Bronchial epithelial cell (primary cell): ENCODE measurements around the gene HOXC9. TPM values are rescaled to one million over a fixed set of nuclear protein-coding genes. Genes with fewer than 3 reads are reported as not detected.

Experiments
- DNase-seq: peaks from one replicate; pipeline ENCODE4 v3.0.0-alpha.2; 2010; ENCODE audit warnings: low read depth
- FAIRE-seq: peaks from 2 replicates; lab custom pipeline; 2011; peaks lifted over from hg19 to GRCh38; lab: Jason Lieb, UNC
- H3K27me3 ChIP-seq: 2 replicates; pipeline ENCODE4 v1.5.1; 2011; ENCODE audit warnings: low read length; ENCODE audit not compliant: control insufficient read depth, insufficient read depth
- H3K36me3 ChIP-seq: 2 replicates; pipeline ENCODE4 v1.5.1; 2011; ENCODE audit warnings: low read length; ENCODE audit not compliant: control insufficient read depth, insufficient read depth
- H3K4me3 ChIP-seq: 2 replicates; pipeline ENCODE4 v1.5.1; 2011; ENCODE audit warnings: mild to moderate bottlenecking, low read depth, low read length, control low read depth
- total RNA-seq: library from RNA; depleted of rRNA; stranded (reverse); fragments of >200 nt; gene quantifications from 2 replicates; pipeline ENCODE4 v1.2.1, GENCODE V29; 2014
- TF ChIP-seq, protein P1 (sequence below): IDR thresholded peaks from 2 replicates; pipeline ENCODE4 v1.5.1; 2011; ENCODE audit warnings: mild to moderate bottlenecking, moderate library complexity, low read length, control low read depth, inconsistent platforms; ENCODE audit not compliant: insufficient read depth, severe bottlenecking

The HOXC9 gene
- total RNA-seq, 1 donor from 2014 or later, result not detected

DNA sequence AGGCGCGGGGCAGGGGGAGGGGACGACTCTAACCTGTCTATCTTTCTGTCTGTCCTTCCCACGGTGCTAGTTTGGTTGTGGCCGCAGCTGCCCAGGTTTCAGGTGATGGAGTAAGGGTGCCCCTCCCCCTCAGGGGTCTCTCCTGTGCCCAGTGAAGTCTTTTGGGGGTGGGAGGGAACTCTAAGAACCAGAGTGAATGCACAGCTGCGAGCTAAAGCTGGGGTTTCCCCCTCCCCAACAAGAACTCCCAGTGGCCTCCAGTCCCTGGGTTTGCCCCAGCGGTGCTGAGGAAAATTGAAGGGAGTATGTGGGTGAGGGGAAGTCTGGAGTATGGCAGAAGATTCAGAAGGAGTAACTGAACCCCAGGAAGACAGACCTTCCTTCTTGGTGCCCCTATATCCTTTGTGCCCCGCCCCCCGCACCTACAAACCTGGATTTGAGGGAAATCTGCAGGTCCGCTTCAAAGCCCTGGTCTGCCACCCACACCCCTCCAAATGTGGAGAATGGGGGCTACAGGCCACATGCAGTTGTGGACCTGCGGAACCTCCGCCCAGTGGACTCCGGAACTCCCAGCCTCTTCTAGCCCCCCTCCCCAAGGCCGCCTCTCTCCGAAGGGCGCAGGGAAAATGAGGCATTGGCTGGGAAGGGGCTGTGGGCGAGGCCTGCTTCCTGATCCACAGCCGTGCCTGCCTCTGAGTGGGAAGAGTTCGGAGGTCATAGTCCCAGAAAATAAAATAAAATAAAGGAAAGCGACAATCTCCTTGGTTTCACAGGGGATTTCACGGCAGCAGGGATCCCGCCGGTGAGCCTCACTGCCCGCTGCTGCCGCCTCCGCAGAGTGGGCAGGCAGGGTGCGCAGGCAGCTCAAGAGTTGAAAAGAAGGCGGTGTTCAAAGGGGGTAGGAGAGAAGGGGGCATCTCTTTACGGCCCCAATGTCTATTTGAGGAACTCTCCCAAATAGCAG, 3.4 kb upstream of the HOXC9 start:
- FAIRE-seq (no peak), DNase-seq (no peak)
- no peak overlapping the region for H3K4me3 ChIP-seq
- H3K27me3 ChIP-seq, result peaks cover 88% of the 10 kb centered on the region
- H3K36me3 ChIP-seq, result no peaks in the 10 kb centered on the region
- TF ChIP-seq, protein P1, sequence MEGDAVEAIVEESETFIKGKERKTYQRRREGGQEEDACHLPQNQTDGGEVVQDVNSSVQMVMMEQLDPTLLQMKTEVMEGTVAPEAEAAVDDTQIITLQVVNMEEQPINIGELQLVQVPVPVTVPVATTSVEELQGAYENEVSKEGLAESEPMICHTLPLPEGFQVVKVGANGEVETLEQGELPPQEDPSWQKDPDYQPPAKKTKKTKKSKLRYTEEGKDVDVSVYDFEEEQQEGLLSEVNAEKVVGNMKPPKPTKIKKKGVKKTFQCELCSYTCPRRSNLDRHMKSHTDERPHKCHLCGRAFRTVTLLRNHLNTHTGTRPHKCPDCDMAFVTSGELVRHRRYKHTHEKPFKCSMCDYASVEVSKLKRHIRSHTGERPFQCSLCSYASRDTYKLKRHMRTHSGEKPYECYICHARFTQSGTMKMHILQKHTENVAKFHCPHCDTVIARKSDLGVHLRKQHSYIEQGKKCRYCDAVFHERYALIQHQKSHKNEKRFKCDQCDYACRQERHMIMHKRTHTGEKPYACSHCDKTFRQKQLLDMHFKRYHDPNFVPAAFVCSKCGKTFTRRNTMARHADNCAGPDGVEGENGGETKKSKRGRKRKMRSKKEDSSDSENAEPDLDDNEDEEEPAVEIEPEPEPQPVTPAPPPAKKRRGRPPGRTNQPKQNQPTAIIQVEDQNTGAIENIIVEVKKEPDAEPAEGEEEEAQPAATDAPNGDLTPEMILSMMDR, result no peak

DNA sequence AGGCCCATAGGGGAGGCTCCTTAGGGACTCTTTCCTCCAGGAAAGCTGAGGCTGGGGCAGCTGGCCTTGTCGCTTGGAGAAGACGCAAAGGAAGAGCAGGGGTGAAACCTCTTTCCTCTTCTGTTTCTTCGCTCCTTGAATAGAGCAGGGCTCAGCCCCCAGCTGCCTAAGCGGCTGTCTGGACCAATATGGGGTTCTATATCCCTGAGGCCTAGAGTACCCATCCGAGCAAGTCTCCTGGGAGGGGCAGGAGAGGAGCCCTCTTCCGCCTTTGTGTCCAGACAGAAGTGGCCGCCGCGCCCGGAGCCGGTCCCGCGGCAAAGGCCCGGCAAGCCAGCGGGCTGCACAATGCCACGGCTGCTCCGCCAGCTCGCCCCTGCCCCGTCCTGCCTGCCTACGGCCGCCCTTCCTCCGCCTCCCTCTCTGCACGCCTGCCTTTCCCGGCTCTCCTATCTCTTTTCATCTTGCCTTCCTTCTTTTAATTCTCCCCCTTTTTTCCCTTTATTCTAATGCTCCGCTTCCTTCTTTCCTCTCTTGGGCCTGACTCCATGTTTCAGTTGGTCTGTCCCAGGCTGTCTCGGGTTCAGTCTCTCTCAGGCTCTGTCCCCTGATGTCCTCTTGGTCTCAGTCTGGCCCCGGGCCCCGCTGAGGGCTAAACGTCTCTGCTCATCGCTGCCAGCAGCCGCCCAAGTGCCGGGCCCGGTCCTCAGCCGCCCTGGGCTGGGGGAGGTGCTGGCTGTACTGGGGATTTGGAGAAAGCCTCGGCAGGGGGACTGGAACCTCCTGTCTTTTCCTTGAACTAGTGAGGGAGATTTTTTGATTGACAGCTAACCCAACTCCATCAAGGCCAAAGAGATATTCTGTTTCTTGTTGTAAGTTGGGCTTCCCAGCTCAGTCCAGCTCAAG, 2.5 kb upstream of the HOXC9 start:
- H3K36me3 ChIP-seq, result no peaks in the 10 kb centered on the region
- DNase-seq, result no peak
- TF ChIP-seq, protein P1, result no peak
- H3K27me3 ChIP-seq, result peaks cover 88% of the 10 kb centered on the region
- no peak overlapping the region for H3K4me3 ChIP-seq
- no peak for FAIRE-seq

DNA sequence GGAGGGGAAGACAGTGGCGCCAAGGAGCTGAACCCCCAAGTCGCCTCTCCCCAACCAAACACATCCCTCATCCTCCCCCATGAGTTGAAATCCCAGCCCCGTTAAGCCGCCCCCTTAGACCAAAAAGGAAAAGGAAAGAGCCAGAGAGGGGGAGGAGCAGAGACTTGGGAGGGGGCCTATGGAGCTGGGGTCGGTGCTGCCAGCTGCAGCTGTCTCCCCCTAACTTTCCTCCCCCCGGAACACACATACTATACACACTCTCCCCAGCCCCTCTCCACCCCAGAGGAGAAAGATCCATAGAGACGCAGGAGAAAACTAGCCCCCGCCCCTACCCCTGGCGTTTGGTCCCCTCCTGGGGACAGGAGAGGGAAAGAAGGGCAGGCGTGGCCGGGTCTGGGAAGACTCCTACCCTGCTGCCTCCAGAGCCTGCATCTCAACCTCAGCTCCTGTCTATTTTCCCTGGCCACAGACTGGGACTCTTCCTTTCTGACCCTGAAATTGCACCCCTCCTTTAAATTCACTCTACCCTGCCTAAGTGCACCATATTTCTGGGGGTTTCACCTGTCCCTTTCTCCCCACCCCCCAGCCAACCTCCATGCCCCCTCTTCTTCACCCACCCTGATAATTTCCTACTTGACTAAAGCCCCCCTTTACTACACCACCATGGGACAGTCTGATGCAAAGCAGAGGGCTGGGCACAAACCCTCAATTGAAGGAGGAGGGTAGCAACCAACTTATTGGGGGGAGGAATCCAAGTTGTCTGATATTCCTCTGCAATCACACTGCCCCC, 1.7 kb upstream of the HOXC9 start:
- no peaks in the 10 kb centered on the region for H3K36me3 ChIP-seq
- H3K27me3 ChIP-seq, result peaks cover 91% of the 10 kb centered on the region
- H3K4me3 ChIP-seq, result no peak overlapping the region
- TF ChIP-seq, protein P1, result no peak
- DNase-seq, result no peak
- FAIRE-seq, result no peak

DNA sequence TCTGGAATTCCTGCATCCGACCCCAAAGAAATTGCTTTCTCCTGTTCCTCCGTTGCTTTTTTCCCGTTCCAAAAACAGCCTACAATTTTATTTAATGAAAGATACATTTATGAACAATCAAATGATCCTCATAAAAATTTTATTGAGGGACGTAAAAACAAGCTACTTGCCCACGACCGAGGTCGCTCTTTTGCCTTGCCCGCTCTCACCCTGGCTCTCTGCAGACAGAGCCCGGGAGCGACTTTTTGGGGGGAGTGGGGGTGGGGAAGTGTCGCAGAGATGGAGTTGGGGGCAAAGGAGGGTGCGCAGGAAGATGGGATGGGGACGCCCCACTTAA, 1.1 kb upstream of the HOXC9 start:
- FAIRE-seq (no peak), DNase-seq (no peak)
- peaks cover 89% of the 10 kb centered on the region for H3K27me3 ChIP-seq
- H3K36me3 ChIP-seq, result no peaks in the 10 kb centered on the region
- TF ChIP-seq, protein P1, result no peak
- H3K4me3 ChIP-seq, result no peak overlapping the region

DNA sequence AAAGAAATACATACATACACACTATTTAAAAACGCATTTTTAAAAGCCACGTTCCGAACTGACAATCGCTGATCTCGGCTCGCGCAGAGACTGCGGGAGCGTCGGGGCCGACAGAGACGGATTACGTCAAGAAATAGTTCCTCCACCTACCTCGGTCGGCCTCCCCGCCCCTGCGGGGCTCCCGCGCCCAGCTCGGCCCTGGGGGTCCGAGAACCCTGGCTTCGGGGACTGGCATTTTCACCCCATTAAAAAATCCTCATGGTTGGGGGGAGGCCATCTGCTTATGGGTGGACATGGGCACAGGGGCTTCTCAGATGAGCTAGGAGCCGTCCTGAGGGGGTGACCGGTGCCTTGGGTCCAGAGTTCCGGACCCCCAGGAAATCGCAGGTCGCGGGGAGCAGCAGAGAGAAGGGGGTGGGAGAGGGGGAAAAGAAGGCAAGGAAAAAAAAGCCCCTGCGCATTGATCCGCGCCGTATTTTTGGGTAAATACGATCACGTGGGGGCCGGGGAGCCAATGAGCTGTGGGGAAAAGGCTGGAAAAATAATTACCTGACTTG, 324 bp upstream of the HOXC9 start:
- no peak overlapping the region for H3K4me3 ChIP-seq
- no peak for FAIRE-seq
- DNase-seq, result no peak
- no peaks in the 10 kb centered on the region for H3K36me3 ChIP-seq
- TF ChIP-seq, protein P1, result no peak
- H3K27me3 ChIP-seq, result peaks cover 89% of the 10 kb centered on the region
